Measurements from ENCODE around the gene CNBP. TPM values are rescaled to one million over a fixed set of nuclear protein-coding genes. Genes with fewer than 3 reads are reported as not detected.
"Not testable (repeated sequence)": the region's sequence is repeated elsewhere in the genome, so short reads cannot be mapped to it uniquely, and the experiment has no call there.

CNBP gene
- polyA plus RNA-seq, 5 donors = 412 to 446 (median 429) TPM

- not testable (repeated sequence) for DNase-seq
Observed at GRCh38 chr3:129141011-129141410, 42.7 kb downstream of the CNBP start.

GRCh38 chr3:129139911-129140310 lies 43.8 kb downstream of the CNBP start:
- no peak for DNase-seq

- DNase-seq = not testable (repeated sequence)
Observed at GRCh38 chr3:129136275-129136674, 47.4 kb downstream of the CNBP start.

GRCh38 chr3:129132097-129132866 lies 51.4 kb downstream of the CNBP start:
- DNase-seq = no peak

GRCh38 chr3:129131465-129132088 lies 52.1 kb downstream of the CNBP start:
- no peak for DNase-seq

GRCh38 chr3:129130291-129130813 lies 53.3 kb downstream of the CNBP start:
- DNase-seq = no peak

GRCh38 chr3:129128357-129129155 lies 55.1 kb downstream of the CNBP start:
- no peak for DNase-seq

GRCh38 chr3:129126726-129127280 lies 56.9 kb downstream of the CNBP start:
- no peak for DNase-seq

GRCh38 chr3:129123314-129124060 lies 60.2 kb downstream of the CNBP start:
- no peak for DNase-seq

- peak; percentile 33 to 39 for DNase-seq
Observed at GRCh38 chr3:129122412-129123011, 61.2 kb downstream of the CNBP start.

GRCh38 chr3:129121792-129122411 lies 61.8 kb downstream of the CNBP start, which contains the start of gene RAB43:
TSS of gene RAB43 (minus strand) at chr3:129121804. CDS start at chr3:129121489, 315 bp downstream.
- DNase-seq = peak; percentile 93

- peak; percentile 30 to 34 for DNase-seq
Observed at GRCh38 chr3:129121016-129121791, 62.5 kb downstream of the CNBP start.

- DNase-seq = peak; percentile 80 to 86
Observed at GRCh38 chr3:129120254-129121004, 63.3 kb downstream of the CNBP start.

GRCh38 chr3:129119365-129120100 lies 64.2 kb downstream of the CNBP start:
- DNase-seq = no peak

- no peak for DNase-seq
Observed at GRCh38 chr3:129118745-129119144, 65.0 kb downstream of the CNBP start.

Data from right lung (tissue), 5 donors.